Omental fat pad (tissue), 4 donors: ENCODE data around the gene CDK9. TPM values are rescaled to one million over a fixed set of nuclear protein-coding genes. Genes with fewer than 3 reads are reported as not detected.

Experiments used
- ATAC-seq: fragments of 150-250 bp; one replicate; pipeline ENCODE4 v1.9.1; 2016; ENCODE audit warnings: mild to moderate bottlenecking, moderate library complexity; ENCODE audit not compliant: low FRiP score
- DNase-seq: peaks from one replicate; pipeline ENCODE4 v3.0.0-alpha.2; 2019; ENCODE audit warnings: low spot score
- CTCF ChIP-seq, 3 donors: fragments of 450-650 bp; IDR thresholded peaks; one replicate each; pipeline ENCODE4 v1.5.1; 2016 to 2017; ENCODE audit warnings: antibody characterized with exemption in 3 of 3, mild to moderate bottlenecking in 3 of 3, moderate library complexity in 2 of 3
- total RNA-seq, 4 donors: library from RNA; depleted of rRNA; stranded (reverse); fragments of >200 nt; gene quantifications; one replicate each; pipeline ENCODE4 v1.1.0, GENCODE V29; 2016

Gene CDK9
- total RNA-seq, 4 donors from 2014 or later, result 69.8 to 117 (median 85.8) TPM

- DNase-seq (no peak), ATAC-seq (no peak)
These were observed 4.0 kb upstream of the CDK9 start for GRCh38 chr9:127781806-127782205.

GRCh38 chr9:127783111-127784008, 2.5 kb upstream of the CDK9 start:
- no peak for DNase-seq
- no peak for ATAC-seq
- TF ChIP-seq CTCF (IDR thresholded peaks at IDR 0.05), result no peak

More at GRCh38 chr9:127781806-127782205, 4.0 kb upstream of the CDK9 start:
- TF ChIP-seq CTCF (IDR thresholded peaks at IDR 0.05), result no peak

GRCh38 chr9:127785023-127785932, 556 bp upstream of the CDK9 start:
- TF ChIP-seq CTCF (IDR thresholded peaks at IDR 0.05), result peak in 2 of 3 donors; percentile 57 to 60

GRCh38 chr9:127786773-127787104, 905 bp downstream of the CDK9 start:
- no peak for TF ChIP-seq CTCF (IDR thresholded peaks at IDR 0.05)
- ATAC-seq (no peak), DNase-seq (no peak)

More at GRCh38 chr9:127785023-127785932, 556 bp upstream of the CDK9 start:
- ATAC-seq (peak; percentile 63), DNase-seq (peak; percentile 82)

- ATAC-seq (no peak), DNase-seq (no peak)
- TF ChIP-seq CTCF (IDR thresholded peaks at IDR 0.05), result no peak
These were observed 2.6 kb downstream of the CDK9 start for GRCh38 chr9:127788337-127789011.

- no peak for ATAC-seq
- DNase-seq, result no peak
- no peak for TF ChIP-seq CTCF (IDR thresholded peaks at IDR 0.05)
These were observed 3.3 kb downstream of the CDK9 start for GRCh38 chr9:127789179-127789578.
